Astrocyte of the cerebellum (primary cell): Measurements from ENCODE around the gene CSGALNACT2.

Source experiments
- DNase-seq: peaks from one replicate; pipeline ENCODE4 v3.0.0-alpha.2; 2011; ENCODE audit warnings: low read depth
- H3K4me3 ChIP-seq: 2 replicates; pipeline ENCODE4 v1.5.1; 2011; ENCODE audit warnings: mild to moderate bottlenecking, low read depth, low read length, moderate library complexity
- in situ Hi-C: cut with HindIII; loops from 2 replicates; pipeline ENCODE4 v1.10.0; 2017; ENCODE audit warnings: low sequenced_read_pairs
- TF ChIP-seq, protein P1 (sequence below): IDR thresholded peaks from 2 replicates; pipeline ENCODE4 v1.5.1; 2012; ENCODE audit warnings: low read length, low read depth, moderate library complexity, mild to moderate bottlenecking; ENCODE audit errors: missing control alignments

Gene CSGALNACT2

DNA sequence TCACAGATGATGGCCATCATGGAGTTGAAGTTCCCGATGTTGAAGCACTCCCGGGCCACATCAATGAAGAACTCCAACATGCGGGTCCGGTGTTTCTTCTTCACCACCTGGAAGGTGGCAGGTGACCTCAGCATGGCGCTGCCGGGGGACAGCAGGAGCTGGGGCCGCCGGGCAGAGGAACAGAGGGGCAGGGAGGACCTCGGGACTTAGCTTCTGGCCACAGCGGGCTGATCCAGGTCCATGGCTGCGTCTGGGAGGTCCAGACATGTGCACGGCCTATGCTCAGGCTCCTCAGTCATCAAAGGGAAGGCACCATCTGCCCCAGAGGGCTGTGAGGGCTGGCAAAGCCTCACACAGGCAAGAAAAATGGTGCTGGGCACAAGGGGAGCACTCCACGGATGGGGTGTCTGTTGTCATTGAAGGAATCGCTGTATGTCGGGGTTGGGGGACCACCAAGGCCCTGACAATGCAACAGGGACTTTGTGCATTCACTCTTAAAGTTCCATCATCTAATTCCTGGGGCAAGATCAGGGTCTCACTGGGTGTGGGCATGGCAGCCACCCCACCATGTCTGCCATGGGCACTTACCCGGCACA is 60.9 kb downstream of the CSGALNACT2 start:
- TF ChIP-seq, protein P1, sequence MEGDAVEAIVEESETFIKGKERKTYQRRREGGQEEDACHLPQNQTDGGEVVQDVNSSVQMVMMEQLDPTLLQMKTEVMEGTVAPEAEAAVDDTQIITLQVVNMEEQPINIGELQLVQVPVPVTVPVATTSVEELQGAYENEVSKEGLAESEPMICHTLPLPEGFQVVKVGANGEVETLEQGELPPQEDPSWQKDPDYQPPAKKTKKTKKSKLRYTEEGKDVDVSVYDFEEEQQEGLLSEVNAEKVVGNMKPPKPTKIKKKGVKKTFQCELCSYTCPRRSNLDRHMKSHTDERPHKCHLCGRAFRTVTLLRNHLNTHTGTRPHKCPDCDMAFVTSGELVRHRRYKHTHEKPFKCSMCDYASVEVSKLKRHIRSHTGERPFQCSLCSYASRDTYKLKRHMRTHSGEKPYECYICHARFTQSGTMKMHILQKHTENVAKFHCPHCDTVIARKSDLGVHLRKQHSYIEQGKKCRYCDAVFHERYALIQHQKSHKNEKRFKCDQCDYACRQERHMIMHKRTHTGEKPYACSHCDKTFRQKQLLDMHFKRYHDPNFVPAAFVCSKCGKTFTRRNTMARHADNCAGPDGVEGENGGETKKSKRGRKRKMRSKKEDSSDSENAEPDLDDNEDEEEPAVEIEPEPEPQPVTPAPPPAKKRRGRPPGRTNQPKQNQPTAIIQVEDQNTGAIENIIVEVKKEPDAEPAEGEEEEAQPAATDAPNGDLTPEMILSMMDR = no peak
- DNase-seq = no peak
- in situ Hi-C loops = no loop called here
- no peak overlapping the region for H3K4me3 ChIP-seq

DNA sequence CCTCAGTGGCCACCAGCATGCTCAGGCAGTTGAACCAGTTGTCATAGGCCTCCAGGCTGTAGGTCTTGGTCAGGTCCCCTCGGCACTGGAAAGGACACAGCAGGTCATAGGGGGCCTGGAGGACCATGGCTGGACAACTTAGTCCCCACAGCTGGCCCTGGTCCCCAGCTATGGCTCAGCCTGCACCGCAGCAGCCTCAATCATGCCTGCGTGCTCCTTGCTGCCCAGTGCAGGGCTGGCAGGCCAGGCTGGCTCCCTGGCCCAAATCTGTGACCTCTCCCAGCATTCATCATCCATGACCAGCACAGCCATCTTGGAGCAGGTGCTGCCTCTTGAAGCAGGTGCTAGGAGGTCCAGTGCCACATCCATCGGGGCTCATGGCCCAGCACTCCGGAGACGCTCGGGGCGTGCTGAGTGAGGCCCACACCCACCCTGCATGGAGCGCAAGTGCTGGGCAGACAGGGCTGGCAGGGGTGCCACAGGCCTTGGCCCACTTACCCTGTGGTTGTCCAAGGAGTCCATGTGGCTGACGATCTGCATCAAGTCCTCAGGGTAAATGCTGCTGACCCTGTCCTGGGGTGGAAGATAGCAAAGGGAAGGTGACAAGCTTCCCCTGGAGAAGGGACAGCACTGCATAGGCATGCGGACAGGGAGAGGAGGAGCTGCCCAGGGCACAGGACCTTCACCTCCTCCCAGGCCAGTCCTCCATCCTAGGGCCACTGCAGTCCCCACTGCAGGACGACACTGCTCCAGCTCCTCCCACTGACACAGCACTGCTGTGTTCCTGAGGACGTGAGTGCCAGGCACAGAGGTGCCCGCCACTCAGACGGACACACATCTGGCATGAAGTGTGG is 61.7 kb downstream of the CSGALNACT2 start:
- in situ Hi-C loops = no loop called here
- TF ChIP-seq, protein P1 = no peak
- no peak for DNase-seq
- H3K4me3 ChIP-seq = no peak overlapping the region

DNA sequence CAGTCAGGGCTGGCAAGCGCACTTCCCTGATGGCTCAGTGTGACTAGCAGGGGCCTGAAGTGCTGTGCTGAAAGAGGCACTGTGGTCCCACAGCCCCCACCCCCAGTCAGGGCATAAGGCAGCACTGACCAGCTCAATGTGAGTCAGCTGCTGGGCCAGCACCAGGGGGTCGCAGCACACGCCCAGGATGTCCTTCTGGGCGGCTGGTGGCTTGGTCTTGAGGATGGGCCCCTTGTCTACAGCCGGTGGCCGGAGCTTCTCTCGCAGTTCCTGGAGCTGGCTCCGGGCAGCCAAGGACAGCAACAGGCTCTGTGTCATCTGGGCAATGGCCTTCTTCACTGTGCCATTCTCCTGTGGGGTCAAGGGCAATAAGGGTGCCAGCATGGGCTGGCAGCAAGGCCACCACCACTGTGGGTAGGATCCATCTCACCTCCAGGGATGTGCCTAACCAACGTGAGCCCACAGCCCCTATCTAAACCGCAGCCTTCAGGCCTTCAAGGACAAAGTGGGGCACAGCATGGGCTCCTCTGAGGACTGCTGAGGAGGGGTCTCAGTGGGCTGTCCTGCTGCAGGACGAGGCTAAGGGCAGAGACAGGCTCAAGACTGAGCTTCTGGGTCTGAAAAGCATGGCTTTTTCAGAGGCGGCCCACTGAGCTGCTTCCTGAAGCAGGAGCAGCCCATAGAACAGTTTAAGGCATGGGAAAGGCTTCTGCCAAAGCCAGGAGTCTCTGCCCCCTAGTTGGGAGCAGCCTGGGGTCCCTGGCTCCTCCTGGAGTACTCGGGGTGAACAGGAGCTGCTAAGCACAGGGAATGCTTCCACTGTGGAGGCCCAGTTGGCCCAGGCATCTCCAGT is 62.5 kb downstream of the CSGALNACT2 start:
- in situ Hi-C loops = no loop called here
- TF ChIP-seq, protein P1 = no peak
- no peak overlapping the region for H3K4me3 ChIP-seq
- no peak for DNase-seq

DNA sequence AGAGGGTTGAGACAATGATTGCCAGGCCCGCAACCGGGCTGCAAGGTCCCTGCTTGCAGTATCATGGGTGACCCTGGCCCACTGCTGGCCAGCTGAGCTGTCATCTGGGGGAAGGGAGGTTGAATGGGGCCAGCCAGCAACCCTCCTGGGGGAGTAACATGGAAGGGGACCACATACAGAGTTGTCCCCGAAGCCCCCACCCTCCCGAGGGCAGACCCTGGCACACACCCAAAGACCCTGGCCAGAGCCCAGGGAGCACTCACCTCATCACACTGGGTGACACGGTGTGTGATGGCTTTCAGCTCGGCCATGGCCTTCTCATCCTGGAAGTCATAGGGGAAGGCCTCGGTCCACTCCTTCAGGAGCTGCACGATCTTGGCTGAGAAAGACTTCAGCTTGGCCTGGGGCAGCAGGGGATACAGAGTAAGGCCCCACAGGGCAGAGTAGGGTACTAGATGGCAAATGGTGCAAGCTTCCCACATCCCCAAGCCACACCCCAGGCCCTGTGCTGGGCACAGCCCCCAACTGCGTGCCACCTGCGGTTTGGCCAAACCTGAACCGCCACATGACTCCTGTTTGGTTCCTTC is 63.4 kb downstream of the CSGALNACT2 start:
- DNase-seq = no peak
- TF ChIP-seq, protein P1 = no peak
- H3K4me3 ChIP-seq = no peak overlapping the region
- in situ Hi-C loops = no loop called here

DNA sequence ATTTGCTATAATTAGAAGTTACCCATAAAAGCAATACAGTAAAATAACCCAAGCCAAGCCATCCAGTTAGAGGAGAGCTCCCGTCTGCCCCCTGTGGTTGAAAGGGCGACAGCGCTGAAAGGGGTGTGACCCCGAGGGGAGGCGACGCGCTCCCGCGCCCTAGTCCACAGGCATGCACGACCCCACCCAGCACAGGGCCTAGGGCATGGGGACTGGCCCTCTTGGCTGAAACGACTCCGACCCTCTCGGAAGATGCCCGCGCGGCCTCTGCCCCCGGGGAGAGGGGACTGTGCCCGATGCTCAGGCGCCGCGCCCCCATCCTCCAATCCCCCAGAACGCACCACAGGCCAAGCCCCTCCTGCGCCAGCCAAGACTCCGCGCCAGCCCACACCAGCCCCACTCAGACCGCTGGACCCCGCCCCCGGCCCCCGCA is 64.0 kb downstream of the CSGALNACT2 start:
- TF ChIP-seq, protein P1 = peak; percentile 57
- in situ Hi-C loops = no loop called here
- DNase-seq = no peak

More for the DNA sequence above, 64.0 kb downstream of the CSGALNACT2 start:
- H3K4me3 ChIP-seq = peak overlapping the region; percentile 28
